Testis (tissue), 2 donors: ENCODE data around the gene GMDS.

Experiments used
- CTCF ChIP-seq, 3 experiments: fragments of 450-650 bp in 2 of 3; fragments of 200-600 bp in 1 of 3; sonication (generic) in 1 of 3; IDR thresholded peaks; one replicate each; pipeline ENCODE4 v1.5.1; 2016 to 2019; ENCODE audit warnings: antibody characterized with exemption in 3 of 3, mild to moderate bottlenecking in 2 of 3, moderate library complexity in 1 of 3
- POLR2A ChIP-seq: fragments of 450-650 bp; IDR thresholded peaks from one replicate; pipeline ENCODE4 v1.6.1; 2017; ENCODE audit warnings: antibody characterized with exemption, mild to moderate bottlenecking, moderate library complexity

- TF ChIP-seq CTCF (IDR thresholded peaks at IDR 0.05) (no peak), POLR2A (no peak)
These were observed 408.7 kb downstream of the GMDS start for GRCh38 chr6:1836690-1837089.
